MM.1S (cell line): ENCODE results near the gene RFX2.

Source experiments
- CTCF ChIP-seq: fragments of 300-600 bp; sonication (generic); IDR thresholded peaks from 2 replicates; pipeline ENCODE4 v1.5.1; 2016; ENCODE audit warnings: antibody characterized with exemption, low read length, mixed read lengths
- EZH2 ChIP-seq: fragments of 300-600 bp; sonication (generic); optimal IDR thresholded peaks from 2 replicates; pipeline ENCODE3; 2017; ENCODE audit warnings: low read depth, mild to moderate bottlenecking, antibody characterized with exemption, low read length, mixed read lengths
- EZH2phosphoT487 ChIP-seq: fragments of 300-600 bp; sonication (generic); IDR thresholded peaks from 2 replicates; pipeline ENCODE4 v1.6.1; 2018; ENCODE audit warnings: antibody characterized with exemption, low read length

GRCh38 chr19:6073858-6074708 lies 36.2 kb downstream of the RFX2 start:
- TF ChIP-seq CTCF (no peak), EZH2 (no peak), EZH2phosphoT487 (no peak)
